ENCODE measurements around the gene VAMP8.

- TF ChIP-seq CTCF (IDR thresholded peaks at IDR 0.05), result no peak
- TF ChIP-seq POLR2AphosphoS5 (IDR thresholded peaks at IDR 0.05), result no peak
- TF ChIP-seq POLR2A (IDR thresholded peaks at IDR 0.05), result no peak
- no peak for TF ChIP-seq EP300 (IDR thresholded peaks at IDR 0.05)
These were observed 28.3 kb upstream of the VAMP8 start for GRCh38 chr2:85549095-85549494.
